Hematopoietic multipotent progenitor cell (in vitro differentiated cells): Measurements from ENCODE around the gene IL17RC. TPM values are rescaled to one million over a fixed set of nuclear protein-coding genes. Genes with fewer than 3 reads are reported as not detected.

Source experiments
- DNase-seq, 3 donors: peaks; one replicate each; pipeline ENCODE4 v3.0.0-alpha.2; 2011 to 2015; ENCODE audit warnings: low read depth in 2 of 3, low spot score in 2 of 3
- small RNA-seq: library from RNA; depleted of rRNA; stranded (forward); fragments of <200 nt; gene quantifications from one replicate; pipeline ENCODE3, GENCODE V24; 2012
- total RNA-seq: library from RNA; depleted of rRNA; stranded (reverse); fragments of >200 nt; gene quantifications from one replicate; pipeline ENCODE4 v1.2.3, GENCODE V29; 2012

IL17RC gene
- total RNA-seq, 1 donor: 31.2 TPM

- DNase-seq: peak in 2 of 3 donors; percentile 93 to 96
Observed at GRCh38 chr3:9976721-9977709, 60.1 kb downstream of the IL17RC start.

- DNase-seq: no peak
Observed at GRCh38 chr3:9978710-9979305, 61.9 kb downstream of the IL17RC start.

- DNase-seq: no peak
Observed at GRCh38 chr3:9980251-9980650, 63.4 kb downstream of the IL17RC start.

Small RNA genes within 50 kb of the gene (small RNA-seq; reads per million reads assigned to genes)
- not detected for gene RNU6-882P

Other genes starting within 250 kb of the IL17RC start
- 0.81 TPM for gene CPNE9, start 213.3 kb upstream of the IL17RC start, total RNA-seq
- gene BRPF1, start 185.4 kb upstream of the IL17RC start, total RNA-seq: 62.2 TPM
- gene OGG1, start 167.1 kb upstream of the IL17RC start, total RNA-seq: 30.7 TPM
- gene CAMK1, start 147.2 kb upstream of the IL17RC start, total RNA-seq: 1.1 TPM
- gene TADA3, start 124.6 kb upstream of the IL17RC start, total RNA-seq: 41.5 TPM
- 184 TPM for gene ARPC4, start 124.0 kb upstream of the IL17RC start, total RNA-seq
- 35.3 TPM for gene TTLL3, start 106.8 kb upstream of the IL17RC start, total RNA-seq
- 42.8 TPM for gene RPUSD3, start 73.1 kb upstream of the IL17RC start, total RNA-seq
- under 0.01 TPM for gene CIDEC, start 36.8 kb upstream of the IL17RC start, total RNA-seq
- 41.5 TPM for gene JAGN1, start 26.5 kb upstream of the IL17RC start, total RNA-seq
- gene IL17RE, start 14.2 kb upstream of the IL17RC start, total RNA-seq: 1.9 TPM
- gene CRELD1, start 16.7 kb downstream of the IL17RC start, total RNA-seq: 22.1 TPM
- gene PRRT3, start 35.3 kb downstream of the IL17RC start, total RNA-seq: 8.1 TPM
- gene EMC3, start 69.7 kb downstream of the IL17RC start, total RNA-seq: 37.4 TPM
- 8.9 TPM for gene FANCD2, start 109.3 kb downstream of the IL17RC start, total RNA-seq
- gene FANCD2OS, start 191.2 kb downstream of the IL17RC start, total RNA-seq: not detected
- 76.5 TPM for gene BRK1, start 198.6 kb downstream of the IL17RC start, total RNA-seq
- gene VHL, start 224.7 kb downstream of the IL17RC start, total RNA-seq: 41.2 TPM
- 4.8 TPM for gene IRAK2, start 247.8 kb downstream of the IL17RC start, total RNA-seq